Spleen (tissue), 11 donors: ENCODE results near the gene SLC7A9. TPM values are rescaled to one million over a fixed set of nuclear protein-coding genes. Genes with fewer than 3 reads are reported as not detected.

Source experiments
- DNase-seq: peaks from one replicate; pipeline ENCODE4 v3.0.0-alpha.2; 2020
- H3K27ac ChIP-seq, 8 donors: fragments of 200-600 bp; sonication (generic) in 7 of 8; 1 replicate in 4 of 8; 2 replicates in 4 of 8; pipeline versions ENCODE4 v1.5.0 to v1.8.0; 2016 to 2021; ENCODE audit warnings: inconsistent platforms in 4 of 8, mild to moderate bottlenecking in 4 of 8, moderate library complexity in 1 of 8
- H3K27me3 ChIP-seq, 7 donors: fragments of 200-600 bp; sonication (generic) in 6 of 7; replicated peaks in 1 of 7; 1 replicate in 4 of 7; 2 replicates in 3 of 7; pipeline versions ENCODE4 v1.5.0 to v1.8.0; 2016 to 2021; ENCODE audit warnings: inconsistent platforms in 3 of 7, mild to moderate bottlenecking in 1 of 7
- H3K36me3 ChIP-seq, 6 donors: fragments of 200-600 bp; sonication (generic) in 5 of 6; 1 replicate in 4 of 6; 2 replicates in 2 of 6; pipeline versions ENCODE4 v1.5.0 to v1.8.0; 2016 to 2021; ENCODE audit warnings: inconsistent platforms in 2 of 6
- H3K4me1 ChIP-seq, 6 donors: fragments of 200-600 bp; sonication (generic) in 5 of 6; 1 replicate in 3 of 6; 2 replicates in 3 of 6; pipeline versions ENCODE4 v1.5.0 to v1.8.0; 2016 to 2021; ENCODE audit warnings: inconsistent platforms in 3 of 6
- H3K4me3 ChIP-seq, 8 donors: fragments of 200-600 bp; sonication (generic) in 7 of 8; 1 replicate in 4 of 8; 2 replicates in 4 of 8; pipeline versions ENCODE4 v1.5.0 to v1.8.0; 2016 to 2021; ENCODE audit warnings: inconsistent platforms in 4 of 8, mild to moderate bottlenecking in 4 of 8, moderate library complexity in 2 of 8
- H3K9me3 ChIP-seq, 8 donors: fragments of 200-600 bp; sonication (generic) in 7 of 8; 1 replicate in 4 of 8; 2 replicates in 4 of 8; pipeline versions ENCODE4 v1.5.0 to v1.8.0; 2016 to 2021; ENCODE audit warnings: inconsistent platforms in 4 of 8
- POLR2A ChIP-seq, 3 donors: fragments of 450-650 bp; IDR thresholded peaks; one replicate each; pipeline ENCODE4 v1.5.1; 2017; ENCODE audit warnings: antibody characterized with exemption in 3 of 3, mild to moderate bottlenecking in 1 of 3
- POLR2AphosphoS5 ChIP-seq, 3 donors: sonication (generic); formaldehyde crosslinking; IDR thresholded peaks; one replicate each; pipeline ENCODE4 v1.5.1; 2017; ENCODE audit warnings: antibody characterized with exemption in 3 of 3
- WGBS, 5 donors: extraction: QIAGEN DNeasy Blood & Tissue Kit in 3 of 5; methylation state at CpG; one replicate each; pipeline versions ENCODE4 v1.1.5 to v1.1.7; 2013 to 2018; 5-methylcytosine and 5-hydroxymethylcytosine counted together
- intact Hi-C: fragments of 100-400 bp; cut with DNase I; formaldehyde crosslinking; loops from one replicate; pipeline ENCODE4 v1.15.0; 2023; ENCODE audit warnings: low total_unique reads
- polyA plus RNA-seq, 3 donors: library from polyadenylated mRNA; stranded (reverse); fragments of 200-250 nt; gene quantifications; one replicate each; pipeline ENCODE4 v1.2.1, GENCODE V29; 2013
- total RNA-seq, 7 donors: library from RNA; depleted of rRNA in 3 of 7; stranded (reverse); fragments of >200 nt in 3 of 7; fragmentation: NEBNext Ultra II Directional in 4 of 7; extraction: Animal tissue kit (Norgen Biotek cat#: 25700) in 4 of 7; gene quantifications; one replicate each; pipeline versions ENCODE4 v1.1.0 to v1.2.1, GENCODE V29; 2016 to 2021
- TF ChIP-seq, protein P1 (sequence below), 11 experiments: fragments of 200-600 bp in 7 of 11; fragments of 450-650 bp in 4 of 11; sonication (generic) in 4 of 11; IDR thresholded peaks in 8 of 11; conservative IDR thresholded peaks in 3 of 11; 1 replicate in 7 of 11; 2 replicates in 4 of 11; pipeline versions ENCODE4 v1.4.0 to v1.8.0; 2016 to 2021; ENCODE audit warnings: antibody characterized with exemption in 11 of 11, inconsistent platforms in 4 of 11, mild to moderate bottlenecking in 1 of 11
- donor health status: healthy with polysubstance abuse.
- donor health status: DM: no; HTN: no; CAD: no; lungs with moderate emphysema.
- donor health status: DM: no; HTN: no; CAD: no.
- donor health status: Bipolar disorder and iron deficiency.
- donor health status: healthy.
- donor health status: DM: no; HTN: no; CAD: no.
- donor health status: DM: yes; HTN: yes; CAD: no.

SLC7A9 gene
- total and polyA plus RNA-seq, 10 donors = 0.13 to 1.1 (median 0.44) TPM; not detected in 4

DNA sequence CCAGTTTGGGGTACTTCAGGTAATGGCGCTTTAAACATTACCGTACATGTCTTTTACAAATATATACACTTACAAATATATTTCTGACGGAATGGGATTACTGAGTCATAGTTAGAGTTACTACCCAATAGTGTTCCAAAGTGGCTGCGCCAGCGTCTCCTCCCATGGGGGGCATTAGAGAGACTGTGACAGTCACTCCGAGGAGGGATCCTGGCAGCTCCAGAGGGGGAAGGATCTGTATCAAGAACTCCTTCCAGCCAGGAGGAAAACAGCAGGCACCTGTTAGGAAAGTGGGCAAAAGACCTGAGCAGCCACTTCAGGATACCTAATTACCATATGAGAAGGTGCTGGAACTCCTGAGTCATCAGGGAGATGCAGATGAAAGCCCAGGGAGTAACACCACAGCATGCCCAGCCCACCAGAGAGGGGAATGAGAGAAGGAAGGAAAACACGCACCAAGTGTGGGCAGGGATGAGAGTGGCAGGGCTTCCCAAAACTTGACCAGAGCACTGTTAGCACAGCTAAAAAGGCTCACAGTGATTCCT is 52.9 kb downstream of the SLC7A9 start:
- no peak overlapping the region for H3K27ac ChIP-seq
- no peaks in the 10 kb centered on the region for H3K36me3 ChIP-seq
- peaks cover 0 to 8% (median 0%) of the 10 kb centered on the region in 7 donors for H3K27me3 ChIP-seq
- WGBS, 5 donors = 71 to 79% (median 76%) methylated on average over 7 of the region's 7 CpGs
- DNase-seq = no peak
- intact Hi-C loops = no loop called here
- H3K4me1 ChIP-seq = no peaks in the 10 kb centered on the region
- H3K9me3 ChIP-seq = no peaks in the 10 kb centered on the region
- H3K4me3 ChIP-seq = no peak overlapping the region
- TF ChIP-seq, protein P1, sequence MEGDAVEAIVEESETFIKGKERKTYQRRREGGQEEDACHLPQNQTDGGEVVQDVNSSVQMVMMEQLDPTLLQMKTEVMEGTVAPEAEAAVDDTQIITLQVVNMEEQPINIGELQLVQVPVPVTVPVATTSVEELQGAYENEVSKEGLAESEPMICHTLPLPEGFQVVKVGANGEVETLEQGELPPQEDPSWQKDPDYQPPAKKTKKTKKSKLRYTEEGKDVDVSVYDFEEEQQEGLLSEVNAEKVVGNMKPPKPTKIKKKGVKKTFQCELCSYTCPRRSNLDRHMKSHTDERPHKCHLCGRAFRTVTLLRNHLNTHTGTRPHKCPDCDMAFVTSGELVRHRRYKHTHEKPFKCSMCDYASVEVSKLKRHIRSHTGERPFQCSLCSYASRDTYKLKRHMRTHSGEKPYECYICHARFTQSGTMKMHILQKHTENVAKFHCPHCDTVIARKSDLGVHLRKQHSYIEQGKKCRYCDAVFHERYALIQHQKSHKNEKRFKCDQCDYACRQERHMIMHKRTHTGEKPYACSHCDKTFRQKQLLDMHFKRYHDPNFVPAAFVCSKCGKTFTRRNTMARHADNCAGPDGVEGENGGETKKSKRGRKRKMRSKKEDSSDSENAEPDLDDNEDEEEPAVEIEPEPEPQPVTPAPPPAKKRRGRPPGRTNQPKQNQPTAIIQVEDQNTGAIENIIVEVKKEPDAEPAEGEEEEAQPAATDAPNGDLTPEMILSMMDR (IDR thresholded peaks at IDR 0.05 in 8 of 11, conservative IDR thresholded peaks at IDR 0.05 in 3 of 11) = no peak
- no peak for TF ChIP-seq POLR2A (IDR thresholded peaks at IDR 0.05)
- TF ChIP-seq POLR2AphosphoS5 (IDR thresholded peaks at IDR 0.05) = no peak

DNA sequence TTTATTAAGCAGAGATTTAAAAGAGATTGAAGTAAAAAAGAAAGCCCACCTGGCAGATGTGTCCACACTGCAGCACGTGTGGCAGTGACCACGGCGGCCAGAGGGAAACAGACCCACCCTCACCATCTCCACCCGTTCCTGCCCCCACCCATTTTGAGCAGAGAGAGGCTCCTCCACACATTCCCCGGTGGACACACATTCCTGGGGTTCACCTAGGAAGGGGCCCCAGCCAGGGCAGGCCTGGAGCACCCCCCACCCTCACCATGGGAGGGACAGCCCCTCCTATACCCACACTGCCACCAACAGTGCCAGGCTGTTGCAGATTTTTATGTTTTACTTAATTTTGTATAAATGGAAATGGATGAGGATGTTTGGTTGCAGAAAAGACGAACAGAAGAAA is 54.9 kb downstream of the SLC7A9 start:
- no peak for TF ChIP-seq POLR2AphosphoS5 (IDR thresholded peaks at IDR 0.05)
- no peak for TF ChIP-seq POLR2A (IDR thresholded peaks at IDR 0.05)
- TF ChIP-seq, protein P1 (IDR thresholded peaks at IDR 0.05 in 8 of 11, conservative IDR thresholded peaks at IDR 0.05 in 3 of 11) = no peak
- DNase-seq = no peak
- intact Hi-C loops = no loop called here

DNA sequence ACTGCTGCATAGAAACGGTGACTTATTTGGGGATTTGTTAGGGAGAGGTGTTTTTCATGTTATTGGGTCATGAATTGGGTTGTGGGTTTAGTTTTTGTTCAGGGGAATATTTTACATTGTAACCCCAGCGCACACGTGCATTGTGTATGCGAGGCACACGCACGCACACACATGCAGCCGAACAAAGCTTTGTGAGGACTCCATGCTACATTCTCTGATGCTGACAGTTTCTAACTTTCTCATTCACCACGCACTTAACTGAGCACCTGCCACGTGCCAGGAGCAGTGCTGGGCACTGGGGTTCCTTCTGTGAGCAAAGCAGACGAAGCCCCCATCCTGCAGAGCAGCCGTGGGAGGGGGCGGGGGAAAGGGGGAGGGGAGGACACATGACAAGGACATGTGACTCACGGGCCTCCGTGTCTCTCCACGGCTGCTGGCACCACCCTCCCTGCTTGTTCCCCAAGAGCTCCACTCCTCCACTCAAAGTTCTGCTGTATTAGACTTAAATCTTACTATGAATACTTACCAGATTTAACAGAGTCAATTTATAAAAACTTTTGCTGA is 55.6 kb downstream of the SLC7A9 start:
- Histone ChIP-seq H3K4me3 (no peak overlapping the region), H3K36me3 (no peaks in the 10 kb centered on the region), H3K4me1 (no peaks in the 10 kb centered on the region), H3K27me3 (peaks cover 0 to 5% (median 0%) of the 10 kb centered on the region in 7 donors), H3K9me3 (no peaks in the 10 kb centered on the region), H3K27ac (no peak overlapping the region)
- WGBS, 5 donors = 48 to 57% (median 52%) methylated on average over 15 of the region's 15 CpGs
- TF ChIP-seq, protein P1 (IDR thresholded peaks at IDR 0.05 in 8 of 11, conservative IDR thresholded peaks at IDR 0.05 in 3 of 11) = no peak
- TF ChIP-seq POLR2AphosphoS5 (IDR thresholded peaks at IDR 0.05) (no peak), POLR2A (IDR thresholded peaks at IDR 0.05) (no peak)
- intact Hi-C loops = no loop called here
- DNase-seq = no peak

More for the DNA sequence above, 54.9 kb downstream of the SLC7A9 start:
- whole genome bisulfite sequencing, 5 donors = 68 to 90% (median 73%) methylated on average over 6 of the region's 6 CpGs
- no peaks in the 10 kb centered on the region for H3K4me1 ChIP-seq
- peaks cover 0 to 3% (median 0%) of the 10 kb centered on the region in 7 donors for H3K27me3 ChIP-seq
- no peak overlapping the region for H3K27ac ChIP-seq
- H3K36me3 ChIP-seq = no peaks in the 10 kb centered on the region
- H3K4me3 ChIP-seq = no peak overlapping the region
- no peaks in the 10 kb centered on the region for H3K9me3 ChIP-seq

DNA sequence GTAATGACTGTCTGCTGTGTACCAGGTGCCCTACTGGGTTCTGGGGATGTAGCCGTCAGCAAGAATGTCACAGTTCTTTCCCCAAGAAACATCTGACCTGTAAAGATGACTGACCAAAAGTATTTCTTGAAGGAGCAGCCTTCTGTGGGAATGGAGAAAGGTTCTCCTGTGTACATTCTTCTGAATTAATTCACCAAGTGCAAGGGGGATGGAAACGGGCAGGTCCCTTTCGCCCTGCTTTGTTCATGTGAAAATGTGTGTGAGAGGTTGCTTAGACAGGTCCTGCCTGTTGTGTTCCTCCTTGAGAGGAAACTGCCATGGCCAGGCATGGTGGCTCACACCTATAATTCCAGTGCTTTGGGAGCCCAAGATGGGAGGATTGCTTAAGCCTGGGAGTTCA is 57.0 kb downstream of the SLC7A9 start:
- H3K4me3 ChIP-seq = no peak overlapping the region
- no peaks in the 10 kb centered on the region for H3K9me3 ChIP-seq
- 84 to 96% (median 87%) methylated on average over 3 of the region's 3 CpGs for WGBS, 5 donors
- H3K27me3 ChIP-seq = peaks cover 0 to 5% (median 0%) of the 10 kb centered on the region in 7 donors
- H3K4me1 ChIP-seq = no peaks in the 10 kb centered on the region
- intact Hi-C loops = no loop called here
- no peak overlapping the region for H3K27ac ChIP-seq
- DNase-seq = no peak
- TF ChIP-seq POLR2A (IDR thresholded peaks at IDR 0.05) (no peak), POLR2AphosphoS5 (IDR thresholded peaks at IDR 0.05) (no peak)
- TF ChIP-seq, protein P1 (IDR thresholded peaks at IDR 0.05 in 8 of 11, conservative IDR thresholded peaks at IDR 0.05 in 3 of 11) = no peak
- H3K36me3 ChIP-seq = no peaks in the 10 kb centered on the region
